Astrocyte (in vitro differentiated cells and primary cell): Measurements from ENCODE around the gene MATN4. TPM values are rescaled to one million over a fixed set of nuclear protein-coding genes. Genes with fewer than 3 reads are reported as not detected.

Experiments used
- DNase-seq: peaks from one replicate; pipeline ENCODE4 v3.0.0-alpha.2; 2010; ENCODE audit warnings: low read depth
- FAIRE-seq: peaks from 2 replicates; lab custom pipeline; 2011; peaks lifted over from hg19 to GRCh38; lab: Jason Lieb, UNC
- H2AFZ ChIP-seq: 2 replicates; pipeline ENCODE4 v1.6.0; 2012; ENCODE audit warnings: low read depth, low read length, inconsistent platforms
- H3K27ac ChIP-seq: 2 replicates; pipeline ENCODE4 v1.5.1; 2011; ENCODE audit warnings: low read depth, low read length, inconsistent platforms
- H3K27me3 ChIP-seq: 2 replicates; pipeline ENCODE4 v1.6.0; 2011; ENCODE audit warnings: low read length, inconsistent platforms; ENCODE audit not compliant: insufficient read depth
- H3K36me3 ChIP-seq: 2 replicates; pipeline ENCODE4 v1.5.1; 2011; ENCODE audit warnings: low read length, inconsistent platforms; ENCODE audit not compliant: insufficient read depth
- H3K4me1 ChIP-seq: 2 replicates; pipeline ENCODE4 v1.5.1; 2011; ENCODE audit warnings: low read length, inconsistent platforms; ENCODE audit not compliant: insufficient read depth
- H3K4me2 ChIP-seq: 2 replicates; pipeline ENCODE4 v1.6.0; 2012; ENCODE audit warnings: low read length, inconsistent platforms
- H3K4me3 ChIP-seq: 2 replicates; pipeline ENCODE4 v1.5.1; 2011; ENCODE audit warnings: low read depth, mild to moderate bottlenecking, low read length, inconsistent platforms; ENCODE audit not compliant: insufficient read depth
- H3K79me2 ChIP-seq: 2 replicates; pipeline ENCODE4 v1.6.0; 2012; ENCODE audit warnings: mild to moderate bottlenecking, low read length, inconsistent platforms; ENCODE audit not compliant: insufficient read depth
- H3K9ac ChIP-seq: 2 replicates; pipeline ENCODE4 v1.6.0; 2012; ENCODE audit warnings: mild to moderate bottlenecking, low read length, inconsistent platforms
- H3K9me3 ChIP-seq: 2 replicates; pipeline ENCODE4 v1.5.1; 2012; ENCODE audit warnings: low read depth, mild to moderate bottlenecking, low read length, inconsistent platforms; ENCODE audit not compliant: insufficient read depth
- H4K20me1 ChIP-seq: 2 replicates; pipeline ENCODE4 v1.6.0; 2012; ENCODE audit warnings: low read length, inconsistent platforms; ENCODE audit not compliant: insufficient read depth
- H3K27ac Mint-ChIP-seq: one replicate; pipeline ENCODE4 v1.8.0; 2021; ENCODE audit warnings: mild to moderate bottlenecking, mixed read lengths; ENCODE audit not compliant: unreplicated experiment
- H3K27me3 Mint-ChIP-seq: one replicate; pipeline ENCODE4 v1.8.0; 2021; ENCODE audit warnings: low read depth, mixed read lengths; ENCODE audit not compliant: unreplicated experiment
- H3K36me3 Mint-ChIP-seq: one replicate; pipeline ENCODE4 v1.8.0; 2021; ENCODE audit warnings: low read depth, mixed read lengths; ENCODE audit not compliant: unreplicated experiment
- H3K4me1 Mint-ChIP-seq: one replicate; pipeline ENCODE4 v1.8.0; 2021; ENCODE audit warnings: low read depth, mixed read lengths; ENCODE audit not compliant: unreplicated experiment
- H3K4me3 Mint-ChIP-seq: one replicate; pipeline ENCODE4 v1.8.0; 2021; ENCODE audit warnings: mild to moderate bottlenecking, moderate library complexity, mixed read lengths; ENCODE audit not compliant: unreplicated experiment
- H3K9me3 Mint-ChIP-seq: one replicate; pipeline ENCODE4 v1.8.0; 2021; ENCODE audit warnings: mild to moderate bottlenecking, mixed read lengths; ENCODE audit not compliant: unreplicated experiment
- EZH2 ChIP-seq: IDR thresholded peaks from 2 replicates; pipeline ENCODE4 v1.6.1; 2012; ENCODE audit warnings: mild to moderate bottlenecking, low read length, inconsistent platforms; ENCODE audit not compliant: insufficient read depth
- total RNA-seq: library from RNA; stranded (reverse); gene quantifications from 2 replicates; pipeline ENCODE4 v1.2.1, GENCODE V29; 2021
- TF ChIP-seq, protein P1 (sequence below): IDR thresholded peaks from 2 replicates; pipeline ENCODE4 v1.5.1; 2011; ENCODE audit warnings: low read depth, mild to moderate bottlenecking, inconsistent platforms, low read length, moderate library complexity; ENCODE audit not compliant: insufficient read depth

MATN4 gene
- total RNA-seq, 1 donor from 2014 or later = 0.20 TPM

DNA sequence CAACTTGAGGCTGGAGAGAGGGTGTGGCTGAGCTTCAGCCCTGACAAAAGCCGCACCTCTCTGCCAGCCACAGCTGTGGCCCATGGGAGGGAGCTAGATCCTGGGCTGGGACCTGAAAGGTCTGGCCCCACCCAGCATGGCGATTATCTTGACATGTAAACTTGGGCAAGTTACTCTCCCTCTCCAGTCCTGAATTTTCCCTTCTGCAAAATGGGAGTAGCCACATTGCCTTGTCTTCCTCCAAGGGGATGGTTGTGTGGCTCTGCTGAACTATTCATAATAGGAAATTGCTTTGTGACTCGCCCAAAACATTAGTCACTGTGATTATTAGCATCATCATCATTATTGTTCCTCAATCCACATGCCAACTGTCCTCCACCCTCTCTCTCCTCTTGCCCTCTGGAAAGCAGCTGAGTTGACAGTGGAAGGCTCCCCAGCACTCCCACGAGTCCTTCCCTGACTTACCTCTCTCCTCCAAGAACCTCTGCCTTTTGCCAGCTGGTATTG, 24.5 kb downstream of the MATN4 start:
- Histone ChIP-seq H3K36me3 (no peaks in the 10 kb centered on the region), H3K79me2 (no peaks in the 10 kb centered on the region), H3K9me3 (no peaks in the 10 kb centered on the region), H4K20me1 (no peaks in the 10 kb centered on the region), H3K4me2 (no peak overlapping the region), H3K9ac (no peak overlapping the region), H3K27ac (no peak overlapping the region), H2AFZ (no peak overlapping the region), H3K4me1 (no peaks in the 10 kb centered on the region), H3K4me3 (no peak overlapping the region), H3K27me3 (no peaks in the 10 kb centered on the region)
- FAIRE-seq (no peak), DNase-seq (no peak)
- no peaks in the 10 kb centered on the region for H3K36me3 Mint-ChIP-seq
- no peak overlapping the region for H3K27ac Mint-ChIP-seq
- no peak overlapping the region for H3K4me3 Mint-ChIP-seq
- peaks cover 3% of the 10 kb centered on the region for H3K9me3 Mint-ChIP-seq
- H3K27me3 Mint-ChIP-seq = peaks cover 27% of the 10 kb centered on the region
- TF ChIP-seq EZH2 = no peak
- TF ChIP-seq, protein P1, sequence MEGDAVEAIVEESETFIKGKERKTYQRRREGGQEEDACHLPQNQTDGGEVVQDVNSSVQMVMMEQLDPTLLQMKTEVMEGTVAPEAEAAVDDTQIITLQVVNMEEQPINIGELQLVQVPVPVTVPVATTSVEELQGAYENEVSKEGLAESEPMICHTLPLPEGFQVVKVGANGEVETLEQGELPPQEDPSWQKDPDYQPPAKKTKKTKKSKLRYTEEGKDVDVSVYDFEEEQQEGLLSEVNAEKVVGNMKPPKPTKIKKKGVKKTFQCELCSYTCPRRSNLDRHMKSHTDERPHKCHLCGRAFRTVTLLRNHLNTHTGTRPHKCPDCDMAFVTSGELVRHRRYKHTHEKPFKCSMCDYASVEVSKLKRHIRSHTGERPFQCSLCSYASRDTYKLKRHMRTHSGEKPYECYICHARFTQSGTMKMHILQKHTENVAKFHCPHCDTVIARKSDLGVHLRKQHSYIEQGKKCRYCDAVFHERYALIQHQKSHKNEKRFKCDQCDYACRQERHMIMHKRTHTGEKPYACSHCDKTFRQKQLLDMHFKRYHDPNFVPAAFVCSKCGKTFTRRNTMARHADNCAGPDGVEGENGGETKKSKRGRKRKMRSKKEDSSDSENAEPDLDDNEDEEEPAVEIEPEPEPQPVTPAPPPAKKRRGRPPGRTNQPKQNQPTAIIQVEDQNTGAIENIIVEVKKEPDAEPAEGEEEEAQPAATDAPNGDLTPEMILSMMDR = no peak
- H3K4me1 Mint-ChIP-seq = peaks cover 3% of the 10 kb centered on the region

DNA sequence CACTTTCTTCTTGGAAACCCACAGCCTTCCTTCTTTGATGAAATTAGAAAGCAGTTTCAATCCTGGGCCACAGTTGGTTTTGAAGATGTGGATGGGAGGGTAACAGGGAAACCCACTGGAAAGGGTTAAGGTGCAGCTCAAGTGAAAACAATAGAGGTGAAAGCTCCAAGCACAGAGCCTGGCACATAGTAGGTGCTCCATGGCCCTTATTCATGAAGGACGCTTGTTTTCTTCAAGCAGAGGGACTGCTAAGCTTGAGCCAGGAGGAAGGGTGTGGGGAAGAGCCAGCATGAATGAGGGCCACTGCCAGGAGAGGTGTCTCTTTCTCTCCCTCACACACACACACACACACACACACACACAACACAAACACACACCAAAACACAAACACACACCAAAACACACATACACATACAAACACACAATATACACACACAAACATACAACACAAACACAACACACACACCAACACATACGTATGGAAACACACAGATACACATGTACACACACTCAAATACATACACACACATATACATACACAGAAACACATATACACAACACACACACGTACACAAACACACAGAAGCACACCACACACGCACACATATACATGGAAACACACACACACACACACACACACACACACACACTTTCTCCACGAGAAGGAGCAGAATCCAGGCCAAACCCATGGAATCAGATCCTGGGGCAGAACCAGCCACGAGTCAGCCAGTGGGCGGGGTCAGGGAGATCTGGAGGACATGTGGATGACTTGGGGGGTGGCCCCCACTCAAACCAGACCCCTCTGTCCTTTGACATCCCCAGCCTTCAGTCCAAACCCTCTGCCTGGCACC, 25.2 kb downstream of the MATN4 start:
- Histone ChIP-seq H3K9me3 (no peaks in the 10 kb centered on the region), H3K27ac (no peak overlapping the region), H2AFZ (no peak overlapping the region), H3K4me3 (no peak overlapping the region), H3K27me3 (no peaks in the 10 kb centered on the region), H3K4me2 (no peak overlapping the region), H4K20me1 (no peaks in the 10 kb centered on the region), H3K9ac (no peak overlapping the region), H3K79me2 (no peaks in the 10 kb centered on the region), H3K4me1 (no peaks in the 10 kb centered on the region), H3K36me3 (no peaks in the 10 kb centered on the region)
- FAIRE-seq (no peak), DNase-seq (no peak)
- H3K36me3 Mint-ChIP-seq = no peaks in the 10 kb centered on the region
- no peak overlapping the region for H3K4me3 Mint-ChIP-seq
- no peak overlapping the region for H3K27ac Mint-ChIP-seq
- peaks cover 22% of the 10 kb centered on the region for H3K27me3 Mint-ChIP-seq
- TF ChIP-seq, protein P1 = no peak
- no peak for TF ChIP-seq EZH2
- peaks cover 6% of the 10 kb centered on the region for H3K9me3 Mint-ChIP-seq
- H3K4me1 Mint-ChIP-seq = peaks cover 3% of the 10 kb centered on the region

DNA sequence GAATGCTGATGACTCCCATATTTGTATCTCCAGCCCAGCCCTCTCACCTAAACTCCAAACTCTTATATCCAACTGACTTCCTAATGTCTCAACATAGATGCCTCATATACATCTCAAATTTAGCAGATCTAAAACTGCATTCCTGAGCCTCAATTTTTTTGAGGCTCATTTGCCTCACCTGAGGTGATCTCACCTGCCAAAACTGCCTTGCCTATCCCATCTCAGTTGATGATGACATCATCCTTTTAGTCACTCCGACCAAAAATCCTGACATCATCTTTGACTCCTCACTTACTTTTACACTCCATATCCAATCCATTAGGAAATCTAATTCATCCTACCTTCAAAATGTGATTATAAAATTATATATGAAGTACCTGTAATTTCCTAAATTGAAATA, 28.1 kb downstream of the MATN4 start:
- no peaks in the 10 kb centered on the region for H3K36me3 Mint-ChIP-seq
- H4K20me1 ChIP-seq = no peaks in the 10 kb centered on the region
- H3K9me3 ChIP-seq = no peaks in the 10 kb centered on the region
- H3K9ac ChIP-seq = no peak overlapping the region
- no peaks in the 10 kb centered on the region for H3K27me3 ChIP-seq
- no peak overlapping the region for H3K27ac ChIP-seq
- peaks cover 6% of the 10 kb centered on the region for H3K9me3 Mint-ChIP-seq
- peaks cover 11% of the 10 kb centered on the region for H3K27me3 Mint-ChIP-seq
- H3K4me3 Mint-ChIP-seq = no peak overlapping the region
- no peak overlapping the region for H3K4me2 ChIP-seq
- H3K27ac Mint-ChIP-seq = no peak overlapping the region
- no peak overlapping the region for H3K4me3 ChIP-seq
- H3K4me1 Mint-ChIP-seq = peaks cover 3% of the 10 kb centered on the region
- H3K4me1 ChIP-seq = no peaks in the 10 kb centered on the region
- no peaks in the 10 kb centered on the region for H3K79me2 ChIP-seq
- FAIRE-seq (no peak), DNase-seq (no peak)
- no peak overlapping the region for H2AFZ ChIP-seq
- TF ChIP-seq, protein P1 = no peak
- TF ChIP-seq EZH2 = no peak
- H3K36me3 ChIP-seq = no peaks in the 10 kb centered on the region
